Suppressor macrophage (primary cell): ENCODE results near the gene GLIPR1L1.
"Not testable (repeated sequence)": the region's sequence is repeated elsewhere in the genome, so short reads cannot be mapped to it uniquely, and the experiment has no call there.

Experiments
- DNase-seq, 4 experiments: peaks; one replicate each; pipeline ENCODE4 v3.0.0-alpha.2; 2020 to 2022
- total RNA-seq, 17 experiments: gene quantifications; one replicate each; lab custom pipeline; 2026; ENCODE audit warnings: mixed read lengths in 6 of 17, inconsistent platforms in 3 of 17; lab: John Stamatoyannopoulos, UW

Gene GLIPR1L1, protein sequence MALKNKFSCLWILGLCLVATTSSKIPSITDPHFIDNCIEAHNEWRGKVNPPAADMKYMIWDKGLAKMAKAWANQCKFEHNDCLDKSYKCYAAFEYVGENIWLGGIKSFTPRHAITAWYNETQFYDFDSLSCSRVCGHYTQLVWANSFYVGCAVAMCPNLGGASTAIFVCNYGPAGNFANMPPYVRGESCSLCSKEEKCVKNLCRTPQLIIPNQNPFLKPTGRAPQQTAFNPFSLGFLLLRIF
- total RNA-seq: 0 to 0.66 (median 0) reads per million in 17 experiments

DNA sequence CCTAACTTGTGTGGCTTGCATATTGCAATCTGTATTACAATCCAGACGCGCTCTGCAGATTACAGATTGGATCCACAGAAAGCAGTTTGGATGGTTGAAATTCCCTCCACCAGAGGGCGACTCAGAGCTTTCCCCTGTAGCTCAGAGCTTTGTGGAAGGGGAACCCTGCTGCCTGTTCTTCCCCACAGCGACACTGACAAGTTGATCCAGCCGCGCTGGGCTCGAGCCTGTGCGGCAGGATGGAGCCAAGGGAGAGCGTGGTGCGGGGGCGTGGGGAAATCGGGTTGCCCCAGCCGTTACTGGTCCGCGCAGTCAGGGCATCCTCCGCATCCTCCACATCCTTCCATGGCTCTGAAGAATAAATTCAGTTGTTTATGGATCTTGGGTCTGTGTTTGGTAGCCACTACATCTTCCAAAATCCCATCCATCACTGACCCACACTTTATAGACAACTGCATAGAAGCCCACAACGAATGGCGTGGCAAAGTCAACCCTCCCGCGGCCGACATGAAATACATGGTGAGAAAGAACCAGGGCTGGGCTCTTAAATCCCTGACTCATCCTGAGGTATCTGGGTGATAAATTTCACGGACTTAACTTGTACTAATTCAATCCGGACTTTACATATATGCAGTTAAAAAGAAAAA is at the start of gene GLIPR1L1:
TSS of gene GLIPR1L1 (plus strand) at position 287 of the 647 bp plus-strand sequence. CDS start at position 346, 59 bp downstream.
- peak; percentile 92 to 94 (median 93) for DNase-seq

DNA sequence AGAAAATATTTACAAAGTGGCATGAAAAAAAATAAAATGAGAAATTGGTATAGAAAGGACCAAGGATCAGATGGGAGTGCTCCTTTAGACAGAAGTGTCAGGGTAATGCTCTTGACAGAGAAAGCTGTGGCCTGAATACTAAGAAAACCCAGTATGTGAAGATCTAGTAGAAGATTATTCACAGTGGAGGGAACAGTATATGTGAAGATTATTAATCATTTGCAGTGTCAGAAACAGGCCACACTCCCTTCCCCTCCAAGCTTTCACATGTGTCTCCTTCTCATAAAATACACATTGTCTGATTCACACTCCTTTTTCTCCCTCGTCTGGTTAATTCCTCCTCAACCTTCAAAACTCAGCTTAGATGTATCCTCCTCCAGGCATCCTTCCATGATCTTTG is 45.6 kb upstream of the GLIPR1L1 start:
- no peak for DNase-seq

DNA sequence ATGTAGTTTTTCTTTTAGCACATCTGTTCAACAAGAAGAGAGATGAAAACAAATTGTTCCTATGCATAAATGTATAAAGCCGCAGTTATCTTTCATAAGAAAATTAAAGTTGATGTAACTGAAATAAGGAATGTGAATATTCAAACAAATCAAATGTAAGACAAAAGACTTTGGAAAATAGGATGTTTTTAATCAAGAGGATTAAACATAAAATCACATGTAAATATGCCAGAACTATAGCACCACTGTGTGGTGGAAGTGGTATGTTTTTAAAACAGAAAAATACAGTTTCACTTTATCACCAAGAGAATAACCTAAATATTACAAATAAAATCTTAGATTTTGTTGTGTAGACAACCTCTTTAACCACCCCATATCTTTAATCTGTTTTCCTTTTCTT is 44.7 kb upstream of the GLIPR1L1 start:
- no peak for DNase-seq

DNA sequence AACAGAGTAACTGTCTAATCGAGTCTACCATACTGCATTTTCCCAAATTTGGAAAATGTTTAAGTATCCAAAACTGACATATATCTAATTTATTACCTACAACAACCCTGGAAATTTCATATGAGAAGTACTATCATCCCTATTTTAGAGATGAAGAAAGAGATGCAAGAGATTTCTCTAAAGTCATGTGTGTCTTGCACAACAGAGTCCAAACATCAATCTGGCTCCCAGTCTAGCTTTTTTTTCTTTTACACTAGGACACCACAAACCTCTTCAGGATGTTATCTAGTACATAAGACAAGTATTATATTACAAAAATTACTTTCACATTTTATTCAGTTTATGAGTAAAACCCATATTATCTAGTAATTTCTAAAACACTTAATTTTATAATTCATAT is 43.5 kb upstream of the GLIPR1L1 start:
- peak in 1 of 4 experiments; percentile 1 for DNase-seq

DNA sequence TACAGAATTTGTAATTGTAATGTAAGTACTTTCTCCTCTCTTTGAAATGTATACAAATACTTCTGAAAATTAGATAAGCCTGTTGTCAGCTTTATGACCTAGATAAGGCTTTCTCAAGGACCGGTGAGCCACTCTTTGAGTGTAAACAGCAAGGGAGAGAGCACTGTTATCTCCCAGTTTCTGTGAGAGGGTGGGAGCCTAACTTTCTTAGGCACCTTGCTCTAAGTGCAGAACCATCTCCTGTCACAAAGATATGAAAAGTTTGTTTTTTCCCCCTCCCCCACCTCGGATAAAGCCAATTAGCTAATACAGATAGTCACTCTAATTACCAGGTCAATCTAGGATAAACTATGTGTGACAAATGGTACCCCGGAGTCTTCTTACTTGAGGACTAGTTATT is 40.1 kb upstream of the GLIPR1L1 start:
- no peak for DNase-seq

DNA sequence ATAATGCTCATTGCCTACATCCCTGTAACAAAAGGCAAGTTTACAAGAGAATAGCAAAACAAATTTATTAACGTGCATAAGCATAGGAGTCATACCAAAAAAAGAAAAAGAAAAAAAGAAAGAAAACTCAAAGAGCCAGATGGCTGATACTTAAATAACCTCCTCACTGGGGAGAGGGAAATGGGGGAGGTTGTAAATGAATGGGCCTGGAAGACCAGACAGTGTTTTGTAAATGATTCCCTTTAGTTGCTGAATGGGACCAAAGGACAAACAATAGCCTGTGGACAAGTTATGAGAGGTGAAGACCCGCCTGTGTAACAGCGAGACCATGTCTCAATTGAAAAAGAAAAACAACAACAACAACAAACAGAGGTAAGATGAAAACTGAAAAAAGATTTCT is 39.7 kb upstream of the GLIPR1L1 start:
- DNase-seq: no peak

DNA sequence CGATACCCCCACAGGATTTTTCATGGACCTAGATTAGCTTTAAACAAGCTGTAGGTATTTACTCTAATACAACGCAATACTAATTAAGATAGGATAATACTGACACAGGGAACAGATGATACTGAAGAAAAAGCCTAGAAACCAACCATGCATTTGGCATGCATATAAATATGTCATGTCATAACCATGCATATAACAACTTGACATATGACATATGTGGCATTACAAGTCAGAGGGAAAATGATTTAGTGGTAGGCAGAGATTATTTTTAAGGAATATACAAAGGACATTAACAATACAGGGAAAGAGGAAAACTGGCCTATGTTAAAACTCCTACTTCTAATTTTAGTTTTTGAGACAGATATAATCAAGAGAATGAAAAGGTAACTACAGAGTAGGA is 32.2 kb upstream of the GLIPR1L1 start:
- no peak for DNase-seq

DNA sequence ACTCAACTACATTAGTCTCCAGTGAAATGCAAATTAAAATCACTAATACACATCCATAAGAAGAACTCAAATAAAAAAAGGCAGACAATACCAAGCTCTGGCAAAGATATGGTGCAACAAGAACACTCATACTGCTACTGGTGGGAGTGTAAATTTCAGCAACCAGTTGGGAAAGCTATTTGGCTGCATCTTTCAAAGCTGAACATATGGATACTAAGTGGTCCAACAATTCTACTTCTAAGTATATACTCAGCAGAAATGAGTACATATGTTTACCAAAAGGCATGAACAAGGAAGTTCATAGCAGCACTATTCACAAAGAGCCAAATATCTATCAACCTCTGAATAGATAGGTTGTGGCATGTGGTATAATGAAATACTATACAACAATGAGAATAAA is 31.7 kb upstream of the GLIPR1L1 start:
- no peak for DNase-seq

DNA sequence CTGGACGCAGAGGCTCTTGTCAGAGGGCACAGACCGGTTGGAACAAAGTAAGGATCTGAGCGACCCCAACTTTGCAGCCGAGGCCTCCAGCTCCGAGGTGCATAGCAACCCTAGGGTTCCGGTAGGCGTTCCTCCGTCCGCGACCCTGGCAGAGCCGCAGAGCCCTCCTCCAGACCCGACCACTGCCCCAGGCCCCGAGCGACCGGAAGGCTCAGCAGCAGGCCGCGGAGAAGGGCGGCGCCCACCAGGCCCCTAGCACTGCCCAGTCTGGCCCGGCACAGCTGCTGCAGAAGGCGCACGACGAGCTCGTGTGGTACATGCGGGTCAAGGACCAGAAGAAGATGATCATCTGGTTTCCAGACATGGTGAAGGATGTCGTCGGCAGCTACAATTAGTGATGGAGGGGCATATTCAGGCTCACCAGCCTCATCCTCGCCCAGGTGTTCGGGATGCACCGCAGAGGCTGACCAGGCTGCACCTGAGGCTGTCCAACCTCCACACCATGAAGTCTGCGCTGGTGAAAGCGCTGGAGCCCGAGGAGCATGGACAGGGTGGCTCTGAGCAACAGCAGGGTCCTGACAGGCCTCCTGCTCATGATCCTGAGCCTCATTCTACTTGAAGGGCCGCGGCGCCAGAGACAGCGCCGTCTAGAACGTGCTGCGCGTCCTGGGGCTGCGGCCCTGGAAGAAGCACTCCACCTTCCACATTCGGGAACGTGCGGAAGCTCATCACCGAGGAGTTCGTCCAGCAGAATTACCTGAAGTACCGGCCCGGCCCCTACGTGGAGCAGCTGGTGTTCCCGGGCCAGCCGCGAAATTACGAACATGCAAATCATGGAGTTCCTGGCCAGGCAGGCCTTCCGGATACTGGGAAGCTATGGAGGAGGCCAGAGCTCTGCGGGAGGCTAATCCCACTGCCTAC is 28.8 kb upstream of the GLIPR1L1 start:
- DNase-seq: no peak

DNA sequence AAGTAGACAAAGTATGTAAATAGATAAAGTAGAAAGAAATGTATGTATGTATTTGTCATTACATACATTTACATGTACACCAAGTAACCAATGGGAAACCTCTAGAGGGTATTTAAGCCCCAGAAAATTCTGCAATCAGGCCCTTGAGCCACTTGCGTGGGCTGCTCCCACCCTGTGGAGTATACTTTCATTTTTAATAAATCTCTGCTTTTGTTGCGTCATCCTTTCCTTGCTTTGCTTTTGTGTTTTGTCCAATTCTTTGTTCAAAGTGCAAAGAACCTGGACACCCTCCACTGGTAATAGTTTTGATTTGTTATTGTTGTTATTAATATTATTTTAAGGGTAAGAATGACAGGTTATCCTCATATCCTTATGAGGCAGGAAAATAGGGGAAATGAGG is 26.2 kb upstream of the GLIPR1L1 start:
- no peak for DNase-seq

DNA sequence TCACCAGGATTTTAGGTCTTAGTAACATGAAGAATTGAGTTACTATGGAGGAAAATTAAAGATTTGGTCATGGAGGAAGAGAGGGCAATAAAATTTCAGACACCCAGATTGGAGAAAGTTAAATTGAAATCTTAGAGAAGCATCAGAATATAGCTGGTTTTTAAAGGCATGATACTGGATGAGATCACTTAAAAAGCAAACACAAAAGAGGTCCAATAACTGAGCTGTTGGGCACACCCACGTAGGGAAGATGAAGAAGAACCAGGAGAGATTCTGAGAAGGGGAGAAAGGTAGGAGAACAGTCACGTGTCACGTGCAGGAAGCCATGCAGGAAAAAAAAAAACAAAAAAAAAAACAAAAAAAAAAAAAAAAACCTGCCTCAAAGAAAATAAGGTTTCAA is 23.1 kb upstream of the GLIPR1L1 start:
- DNase-seq: no peak

DNA sequence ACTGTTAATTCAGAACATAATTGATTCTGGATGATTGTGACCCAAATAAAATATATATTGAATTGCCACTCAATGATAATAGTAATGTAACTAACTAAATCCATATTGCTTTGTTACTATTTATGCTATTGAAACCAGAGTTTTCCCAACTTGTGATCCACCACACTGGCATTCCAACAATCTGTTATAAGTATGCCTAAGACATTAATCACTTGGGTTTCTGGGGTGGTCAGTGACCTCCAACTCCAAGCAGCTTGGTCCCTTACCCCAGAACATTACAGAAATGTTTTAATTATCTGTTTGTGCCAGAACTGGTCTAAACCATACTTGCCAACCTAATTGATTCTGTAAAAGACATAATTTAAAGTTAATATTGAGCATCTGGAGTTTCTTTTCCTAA is 19.0 kb upstream of the GLIPR1L1 start:
- no peak for DNase-seq

DNA sequence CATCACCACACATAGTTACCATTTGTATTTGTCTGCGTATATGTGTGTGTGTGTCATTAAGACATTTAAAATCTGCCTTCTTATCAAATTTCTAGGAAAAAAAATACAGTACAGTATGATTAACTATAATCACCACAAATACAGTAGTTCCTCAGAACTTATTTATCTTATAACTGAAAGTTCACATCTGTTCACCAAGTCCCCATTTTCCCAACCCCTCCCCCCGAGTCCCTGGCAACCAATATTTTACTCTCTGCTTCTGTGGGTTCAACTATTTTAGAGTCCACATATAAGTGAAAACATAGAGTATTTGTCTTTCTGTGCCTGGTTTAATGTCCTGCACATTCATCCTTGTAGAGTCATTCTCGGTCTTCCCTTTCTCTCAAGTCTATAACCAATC is 16.7 kb upstream of the GLIPR1L1 start:
- DNase-seq: no peak

DNA sequence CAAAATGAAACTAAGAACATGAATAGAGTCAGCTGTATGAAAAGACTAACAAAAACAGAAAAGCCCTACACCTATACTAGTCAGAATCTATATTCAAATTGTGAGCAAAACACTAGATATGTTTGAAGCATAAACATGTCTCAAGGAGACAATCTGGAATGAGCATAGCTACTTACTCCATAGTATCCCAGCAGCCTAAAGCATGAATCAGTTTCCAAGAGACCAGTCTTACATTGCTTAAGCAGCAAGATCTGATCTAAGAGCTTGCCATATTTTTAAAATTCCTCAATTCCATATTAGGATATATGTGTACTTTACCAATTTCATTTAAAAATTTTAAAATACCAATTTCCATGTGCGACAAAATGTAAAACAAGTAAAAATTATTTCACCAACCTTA is 12.0 kb upstream of the GLIPR1L1 start:
- DNase-seq: no peak

DNA sequence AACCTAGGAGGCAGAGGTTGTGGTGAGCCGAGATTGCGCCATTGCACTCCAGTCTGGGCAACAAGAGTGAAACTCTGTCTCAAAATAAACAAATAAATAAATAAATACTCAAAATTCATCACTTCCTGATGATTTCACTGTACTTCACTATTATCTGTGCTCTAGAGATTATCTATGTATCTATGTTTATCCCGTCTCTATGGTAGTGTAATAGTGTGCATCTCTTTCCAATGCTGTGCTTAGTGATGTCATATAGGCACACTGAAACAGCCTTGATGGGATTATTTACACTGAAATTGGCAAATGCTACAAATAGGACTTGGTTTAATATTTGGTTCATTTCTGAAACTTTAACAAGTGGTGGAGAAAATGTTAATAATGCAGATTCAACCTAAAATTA is 10.8 kb upstream of the GLIPR1L1 start:
- DNase-seq: no peak

DNA sequence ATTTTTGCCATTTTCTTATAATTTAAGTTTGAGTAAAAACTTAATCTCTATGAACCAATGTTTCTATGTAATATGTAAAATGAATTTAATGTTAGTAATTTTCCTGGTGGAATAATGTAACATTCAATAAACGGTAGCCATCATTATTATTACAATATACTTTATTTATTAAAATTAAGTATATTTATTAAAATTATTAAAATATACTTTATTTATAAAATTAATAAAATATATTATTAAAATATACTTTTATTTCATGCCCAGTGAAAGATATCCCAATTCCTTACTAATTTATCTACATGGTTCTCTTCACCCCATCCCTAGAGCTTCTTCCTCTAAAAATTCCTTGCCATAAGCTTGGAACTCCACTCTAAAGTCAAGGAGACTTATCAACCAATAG is 6.8 kb upstream of the GLIPR1L1 start:
- no peak for DNase-seq

DNA sequence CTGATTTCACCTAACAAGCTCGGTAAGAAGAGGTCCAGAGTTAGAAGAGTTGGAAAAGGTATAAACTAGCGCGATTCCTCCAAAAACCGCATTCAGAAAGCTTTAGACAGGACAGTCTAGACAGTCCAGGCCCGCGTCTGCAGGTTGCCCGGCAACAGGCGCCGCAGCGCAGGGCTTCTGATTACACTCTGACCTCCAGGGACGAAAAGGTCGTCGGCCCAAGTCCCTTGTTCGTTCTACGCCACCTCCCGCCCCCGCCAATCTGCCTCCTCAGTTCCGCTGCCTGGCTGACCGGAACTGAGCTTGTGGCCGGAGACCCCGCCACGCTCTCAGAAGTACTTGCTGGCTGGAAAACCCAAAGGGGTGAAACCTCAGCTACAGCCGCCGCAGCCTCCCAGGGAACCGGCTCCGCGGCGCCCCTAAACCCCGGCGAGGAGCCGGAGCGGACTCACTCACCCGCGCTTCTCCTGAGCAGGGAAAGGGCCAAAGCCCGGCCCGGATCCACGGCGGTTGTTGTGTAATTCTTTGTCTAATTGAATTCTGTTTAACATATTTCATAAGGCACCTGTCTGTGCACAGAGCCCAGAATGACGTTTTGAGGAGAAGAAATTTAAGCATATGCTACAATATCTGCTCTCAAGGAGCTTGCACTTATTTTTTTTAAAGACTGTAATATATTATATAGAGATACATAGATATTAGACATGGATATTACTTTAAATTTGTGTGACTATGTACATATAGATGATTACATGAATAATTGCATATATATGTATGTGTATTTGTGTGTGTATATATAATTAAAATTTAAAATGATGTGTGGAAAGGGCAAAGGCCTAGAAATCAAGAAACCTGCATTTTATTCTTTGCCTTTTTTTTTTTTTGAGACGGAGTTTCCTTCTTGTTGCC is 4.3 kb upstream of the GLIPR1L1 start, which contains the start of gene CAPS2:
TSS of gene CAPS2 (minus strand) at position 407 of the 909 bp plus-strand sequence. CDS start 3,826 bp downstream, outside the sequence.
- peak; percentile 78 to 91 (median 85) for DNase-seq

DNA sequence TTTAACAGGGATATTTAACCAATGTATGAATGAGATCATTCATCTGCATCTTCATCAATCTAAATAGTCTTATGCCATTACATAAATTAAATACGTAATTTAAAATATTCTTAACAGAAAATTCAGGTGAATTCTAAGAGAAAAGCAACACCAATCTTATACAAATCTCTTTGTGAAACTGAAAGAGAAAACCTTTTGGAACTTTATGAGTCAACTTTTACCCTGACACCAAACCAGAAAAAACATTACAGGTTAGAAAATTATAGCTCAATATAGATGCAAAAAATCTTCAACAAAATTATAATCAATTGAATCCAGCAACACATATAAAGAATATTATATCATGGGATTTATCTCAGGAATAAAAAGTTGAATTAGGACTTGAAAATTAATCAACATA is 3.4 kb downstream of the GLIPR1L1 start:
- DNase-seq: no peak

DNA sequence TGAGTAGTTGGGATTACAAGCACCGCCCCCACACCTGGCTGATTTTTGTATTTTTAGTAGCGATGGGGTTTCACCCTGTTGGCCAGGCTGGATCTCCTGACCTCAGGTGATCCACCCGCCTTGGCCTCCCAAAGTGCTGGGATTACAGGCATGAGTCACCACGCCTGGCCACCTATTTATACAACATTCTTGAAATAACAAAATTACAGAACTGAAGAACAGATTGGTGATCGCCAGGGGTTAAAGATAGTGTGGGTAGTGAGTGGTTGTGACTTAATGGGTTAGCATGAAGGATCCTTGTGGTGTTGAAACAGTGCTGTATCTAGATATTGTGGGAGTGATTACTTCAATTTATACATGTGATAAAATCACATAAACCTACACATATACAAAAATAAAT is 7.4 kb downstream of the GLIPR1L1 start:
- DNase-seq: no peak

DNA sequence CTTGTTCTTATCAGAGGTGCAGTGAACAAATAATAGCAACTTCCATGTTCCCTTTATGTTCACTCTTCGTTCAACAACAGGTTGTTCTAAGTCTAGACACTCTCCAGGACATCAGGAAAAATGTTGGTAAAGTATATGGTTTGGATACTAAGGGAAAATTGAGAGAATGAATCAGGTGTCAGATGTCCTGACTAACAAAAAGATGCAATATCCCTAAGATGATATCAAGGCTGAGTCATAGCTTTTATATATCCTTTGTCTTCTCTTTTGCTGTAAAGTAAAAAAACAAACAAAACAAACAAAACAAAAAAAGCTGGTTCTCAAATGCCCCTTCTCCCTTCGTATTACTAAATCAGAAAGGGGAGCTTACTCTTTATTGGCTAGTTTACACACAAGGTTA is 11.1 kb downstream of the GLIPR1L1 start:
- DNase-seq: no peak

DNA sequence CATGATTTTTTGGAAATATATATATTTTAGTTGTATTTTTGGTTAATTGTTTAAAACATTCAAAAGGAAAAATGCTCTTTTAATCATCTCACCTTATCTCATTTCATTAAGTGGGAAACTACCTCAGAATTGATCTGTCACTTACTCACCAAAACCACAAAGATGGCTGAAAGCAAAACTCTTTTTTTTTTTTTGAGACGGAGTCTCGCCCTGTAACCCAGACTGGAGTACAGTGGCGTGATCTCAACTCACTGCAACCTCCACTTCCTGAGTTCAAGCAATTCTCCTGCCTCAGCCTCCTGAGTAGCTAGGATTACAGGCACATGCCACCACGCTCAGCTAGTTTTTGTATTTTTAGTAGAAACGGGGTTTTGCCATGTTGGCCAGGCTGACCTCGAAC is 11.7 kb downstream of the GLIPR1L1 start:
- not testable (repeated sequence) for DNase-seq

DNA sequence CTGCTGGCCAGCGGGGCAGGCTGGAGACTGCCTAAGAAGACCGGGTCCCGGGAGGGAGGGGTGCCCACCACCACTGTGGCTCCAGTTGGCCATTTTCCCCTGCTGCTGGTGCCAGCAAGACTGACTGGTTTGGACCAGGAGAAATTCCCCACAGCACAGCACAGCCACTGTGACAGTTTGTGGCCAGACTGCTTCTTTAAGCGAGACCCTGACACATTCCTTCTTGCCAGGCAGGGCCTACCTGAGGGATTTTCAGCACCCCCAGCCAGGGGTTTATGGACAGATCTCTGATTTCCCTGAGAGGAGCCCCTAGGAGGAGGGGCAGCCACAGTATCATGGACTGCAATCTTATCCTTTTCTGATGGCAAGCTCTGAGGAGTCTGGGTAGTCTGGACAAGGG is 15.5 kb downstream of the GLIPR1L1 start:
- no peak for DNase-seq
